RPMI8226 (cell line): Measurements from ENCODE around the gene DACT3.
A peak's percentile ranks its signal among the peaks of the same experiment; 100 is the strongest.

Experiments used
- DNase-seq: peaks from one replicate; pipeline ENCODE4 v3.0.0-alpha.2; 2015

The DACT3 gene, protein sequence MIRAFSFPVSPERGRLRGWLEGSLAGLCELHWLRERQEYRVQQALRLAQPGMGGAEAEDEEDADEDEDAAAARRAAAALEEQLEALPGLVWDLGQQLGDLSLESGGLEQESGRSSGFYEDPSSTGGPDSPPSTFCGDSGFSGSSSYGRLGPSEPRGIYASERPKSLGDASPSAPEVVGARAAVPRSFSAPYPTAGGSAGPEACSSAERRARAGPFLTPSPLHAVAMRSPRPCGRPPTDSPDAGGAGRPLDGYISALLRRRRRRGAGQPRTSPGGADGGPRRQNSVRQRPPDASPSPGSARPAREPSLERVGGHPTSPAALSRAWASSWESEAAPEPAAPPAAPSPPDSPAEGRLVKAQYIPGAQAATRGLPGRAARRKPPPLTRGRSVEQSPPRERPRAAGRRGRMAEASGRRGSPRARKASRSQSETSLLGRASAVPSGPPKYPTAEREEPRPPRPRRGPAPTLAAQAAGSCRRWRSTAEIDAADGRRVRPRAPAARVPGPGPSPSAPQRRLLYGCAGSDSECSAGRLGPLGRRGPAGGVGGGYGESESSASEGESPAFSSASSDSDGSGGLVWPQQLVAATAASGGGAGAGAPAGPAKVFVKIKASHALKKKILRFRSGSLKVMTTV

DNA sequence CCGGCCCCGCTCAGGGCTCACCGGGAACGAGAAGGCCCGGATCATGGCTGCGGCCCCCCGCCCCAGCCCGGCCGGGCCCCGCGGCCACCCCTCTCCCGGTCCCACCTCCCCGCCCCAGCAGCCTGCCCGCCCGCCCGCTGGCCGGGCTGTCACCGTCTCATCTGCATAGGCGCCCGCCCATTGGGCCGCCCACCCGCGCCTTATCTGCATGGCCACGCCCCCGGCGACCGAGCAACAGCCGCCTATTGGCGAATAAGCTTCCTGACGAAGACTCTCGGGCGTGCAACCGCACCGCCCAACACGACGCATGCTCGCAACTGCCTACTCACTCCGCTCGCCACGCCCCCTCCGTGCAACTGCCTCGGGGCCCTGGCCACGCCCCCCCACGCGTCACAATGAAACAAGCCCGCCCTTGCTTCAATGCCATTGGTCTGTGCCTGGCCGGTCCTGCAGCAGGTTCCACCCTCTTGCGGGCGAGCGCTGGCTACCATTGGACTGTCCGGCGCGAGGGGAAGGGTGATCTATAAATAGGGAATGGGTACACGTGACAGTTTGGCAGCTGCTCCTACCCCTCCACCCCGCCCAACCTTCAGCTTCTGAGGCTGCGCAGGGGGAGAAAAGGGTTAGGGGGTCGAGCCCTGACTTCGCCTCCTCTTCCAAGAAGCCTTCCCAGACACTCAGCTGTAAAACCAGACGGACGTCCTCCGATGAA lies at the start of gene DACT3:
Gene DACT3 (minus strand): TSS at position 163 of the 712 bp plus-strand sequence. CDS start 118 bp downstream, at position 45.
- DNase-seq = peak; percentile 99

GRCh38 chr19:46710687-46711086 lies 49.7 kb upstream of the DACT3 start:
- no peak for DNase-seq

DNA sequence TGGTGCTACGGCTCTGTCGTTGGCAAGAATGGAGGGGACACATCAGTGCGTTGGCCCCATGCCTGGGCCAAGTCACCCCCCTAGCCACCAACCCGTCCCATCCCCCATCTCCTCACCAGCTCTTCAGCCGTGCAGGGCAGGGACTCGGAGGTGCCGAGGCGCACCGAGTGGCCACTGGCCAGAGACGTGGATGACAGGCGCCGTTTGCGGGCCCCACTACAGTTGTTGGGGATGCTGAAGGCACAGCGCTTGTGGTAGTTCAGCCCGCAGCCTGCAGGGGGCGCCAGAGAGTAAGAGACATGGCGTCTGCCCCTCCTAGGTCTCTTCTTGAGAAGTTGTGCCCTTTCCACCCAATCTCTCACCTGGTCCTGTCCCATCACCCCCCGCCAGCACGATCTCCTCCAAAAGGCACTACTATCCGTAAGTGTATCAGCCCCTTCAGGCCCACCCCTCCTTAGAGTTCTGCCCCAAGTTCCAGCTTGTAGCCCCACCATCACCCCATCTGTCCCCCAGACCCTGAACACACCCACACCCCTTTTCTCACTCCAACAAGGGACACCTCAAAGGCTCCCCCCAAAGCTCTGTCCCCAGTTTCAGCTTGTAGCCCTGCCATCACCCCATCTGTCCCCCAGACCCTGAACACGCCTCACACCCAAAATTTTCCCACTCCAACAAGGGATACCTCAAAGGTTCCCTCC lies 43.5 kb upstream of the DACT3 start:
- DNase-seq = peak; percentile 72

GRCh38 chr19:46700704-46701103 lies 39.7 kb upstream of the DACT3 start:
- no peak for DNase-seq

- no peak for DNase-seq
Measured at GRCh38 chr19:46698395-46699321, 37.7 kb upstream of the DACT3 start.

DNA sequence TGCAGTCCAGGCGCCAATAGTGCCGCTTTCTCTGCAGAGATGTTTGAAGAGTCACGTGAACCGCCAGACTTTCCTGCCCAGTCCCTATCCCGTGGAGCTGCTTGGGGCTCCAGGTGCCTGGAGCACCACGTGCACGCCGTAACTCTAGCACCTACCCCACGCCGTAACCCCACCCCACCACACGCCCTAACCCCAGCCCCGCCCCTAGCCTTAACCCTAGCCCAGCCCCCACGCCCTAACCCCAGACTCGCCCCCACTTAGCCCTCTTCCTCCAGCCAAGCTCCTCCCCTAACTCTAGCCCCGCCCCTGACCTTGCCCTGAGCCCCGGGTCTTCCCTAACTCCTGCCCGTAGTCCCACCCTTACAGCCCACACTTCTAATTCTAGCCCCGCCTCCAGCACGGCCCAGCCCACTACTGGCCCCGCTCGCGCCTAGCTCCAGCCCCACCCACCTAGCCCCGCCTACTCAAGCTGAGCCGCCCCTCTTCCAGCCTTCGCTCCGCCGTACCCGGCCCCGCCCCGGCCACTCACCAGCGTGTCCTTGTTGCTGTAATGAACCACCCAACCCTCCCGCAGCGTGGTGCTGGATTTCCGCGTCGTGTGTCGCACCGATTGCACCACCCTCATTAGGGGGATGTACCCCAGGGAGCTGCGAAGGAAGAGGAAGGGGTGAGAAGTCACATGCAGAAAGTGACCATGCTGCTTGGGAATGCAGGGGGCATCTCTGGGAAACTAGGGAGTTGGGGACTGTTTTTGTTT lies 36.4 kb upstream of the DACT3 start:
- no peak for DNase-seq

- DNase-seq = no peak
Measured at GRCh38 chr19:46696866-46697203, 35.9 kb upstream of the DACT3 start.

- no peak for DNase-seq
Measured at GRCh38 chr19:46696052-46696451, 35.1 kb upstream of the DACT3 start.

DNA sequence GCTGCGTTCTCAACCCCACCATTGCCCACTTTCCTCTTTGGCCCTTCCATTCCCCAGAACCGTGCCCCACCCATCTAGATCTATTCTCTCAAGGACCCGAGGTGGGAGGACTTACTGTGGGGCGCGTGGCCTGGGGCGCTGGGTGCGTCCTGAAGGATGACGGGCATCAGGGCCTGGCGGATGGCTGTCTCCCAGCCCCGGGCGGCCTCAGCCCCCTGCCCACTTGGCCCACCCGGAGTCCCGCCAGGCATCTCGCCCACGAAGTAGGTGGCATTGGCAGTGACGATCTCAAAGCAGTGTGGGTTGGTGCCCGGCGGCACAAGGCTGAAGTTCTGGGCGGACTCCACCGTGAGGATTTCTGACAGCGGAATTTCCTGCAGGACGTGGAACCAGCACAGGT lies 32.8 kb upstream of the DACT3 start:
- no peak for DNase-seq

DNA sequence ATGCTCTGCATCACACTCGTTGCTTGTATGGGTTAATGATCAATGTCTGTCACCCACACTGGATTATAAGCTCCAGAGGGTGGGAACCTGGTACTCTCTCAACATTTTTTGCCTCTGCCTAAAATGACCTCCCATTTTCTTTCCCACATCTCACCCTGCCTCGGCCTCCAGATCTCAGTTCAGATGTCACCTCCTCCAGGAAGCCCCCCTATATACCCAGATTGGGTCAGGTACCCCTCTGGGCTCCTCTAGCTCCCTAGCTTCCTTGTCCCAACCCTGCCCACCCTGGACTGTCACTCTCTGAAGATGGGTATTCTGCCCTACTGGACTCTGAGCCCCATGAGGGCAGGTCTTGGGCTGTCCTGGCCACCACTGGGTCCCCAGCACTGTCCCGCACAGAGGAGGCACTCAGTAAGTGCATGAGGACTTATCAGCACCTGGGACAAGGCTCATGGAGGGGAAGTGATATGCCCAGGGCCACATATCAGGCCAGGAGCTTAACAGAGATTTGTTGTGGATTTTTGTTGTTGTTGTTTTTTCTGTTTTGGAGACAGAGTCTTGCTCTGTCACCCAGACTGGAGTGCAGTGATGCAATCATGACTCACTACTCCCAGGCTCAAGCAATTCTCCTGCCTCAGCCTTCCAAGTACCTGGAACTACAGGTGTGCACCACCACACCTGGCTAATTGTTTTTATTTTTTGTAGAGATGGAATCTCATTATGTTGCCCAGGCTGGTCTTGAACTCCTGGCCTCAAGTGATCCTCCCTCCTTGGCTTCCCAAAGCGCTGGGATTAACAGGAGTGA lies 32.1 kb upstream of the DACT3 start:
- no peak for DNase-seq

- no peak for DNase-seq
Measured at GRCh38 chr19:46691948-46692347, 31.0 kb upstream of the DACT3 start.

- no peak for DNase-seq
Measured at GRCh38 chr19:46691104-46691503, 30.1 kb upstream of the DACT3 start.

DNA sequence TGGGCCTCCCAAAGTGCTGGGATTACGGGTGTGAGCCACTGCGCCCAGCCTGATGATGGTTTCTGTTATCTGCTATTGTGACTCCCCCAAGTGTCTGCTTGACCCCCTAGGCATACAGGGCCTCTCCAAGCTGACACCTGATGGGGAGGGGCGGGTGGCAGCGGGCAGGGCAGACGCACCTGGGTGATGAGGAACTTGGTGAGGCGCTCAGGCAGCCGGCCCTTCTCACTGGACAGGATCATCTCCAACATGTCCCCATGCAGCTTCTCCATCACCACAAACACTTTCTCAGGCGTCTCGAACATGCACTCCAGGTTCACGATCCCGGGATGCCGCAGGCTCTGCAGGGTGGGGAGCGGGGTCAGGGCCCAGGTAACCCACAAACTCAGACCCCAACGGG lies 28.4 kb upstream of the DACT3 start:
- no peak for DNase-seq

- no peak for DNase-seq
Measured at GRCh38 chr19:46687438-46688145, 26.6 kb upstream of the DACT3 start.

DNA sequence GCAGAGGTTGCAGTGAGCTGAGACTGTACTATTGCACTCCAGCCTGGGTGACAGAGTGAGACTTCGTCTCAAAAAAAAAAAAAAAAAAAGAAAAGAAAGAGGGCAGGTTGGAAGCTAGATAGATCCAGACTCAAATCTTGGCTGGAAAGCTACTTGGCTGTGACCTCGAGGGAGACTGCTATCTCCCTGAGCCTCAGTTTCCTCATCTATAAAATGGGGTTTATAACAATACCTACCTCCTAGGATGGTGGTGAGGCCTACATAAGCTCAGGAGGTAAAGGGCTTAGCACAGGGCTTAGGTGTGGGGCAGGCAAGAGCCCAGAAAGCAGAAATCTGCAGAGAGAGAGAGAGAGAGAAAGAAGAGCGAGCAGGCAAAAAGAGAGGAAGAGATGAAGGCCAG lies 24.2 kb upstream of the DACT3 start:
- no peak for DNase-seq

DNA sequence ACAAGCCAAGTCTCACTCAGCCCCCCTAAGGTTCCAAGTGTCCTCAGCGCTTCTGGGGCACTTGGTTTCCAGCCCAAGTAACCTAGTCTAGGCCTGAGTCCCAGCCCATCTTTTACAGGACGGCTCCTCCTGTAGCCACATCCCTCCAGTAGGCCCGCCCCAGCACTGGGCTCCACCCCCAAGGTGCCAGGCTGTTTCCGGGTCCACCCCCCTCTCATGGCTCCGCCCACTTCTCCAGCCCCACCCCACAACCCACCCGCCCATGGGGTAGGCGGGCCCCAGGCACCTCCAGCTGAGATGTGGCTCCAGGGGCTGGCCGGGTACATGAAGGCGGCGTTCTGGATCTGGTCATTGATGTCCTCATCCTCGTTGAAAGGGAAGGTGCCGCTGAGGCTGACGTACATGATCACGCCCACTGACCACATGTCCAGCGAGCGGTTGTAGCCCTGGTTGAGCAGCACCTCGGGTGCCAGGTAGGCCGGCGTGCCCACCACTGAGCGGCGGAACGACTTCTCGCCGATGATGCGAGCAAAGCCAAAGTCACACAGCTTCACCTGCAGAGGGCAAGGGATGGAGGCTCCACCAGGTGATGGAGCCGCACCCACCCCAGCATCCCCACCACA lies 17.2 kb upstream of the DACT3 start:
- peak; percentile 21 for DNase-seq

- no peak for DNase-seq
Measured at GRCh38 chr19:46674416-46675178, 13.6 kb upstream of the DACT3 start.

- DNase-seq = no peak
Measured at GRCh38 chr19:46670813-46671212, 9.8 kb upstream of the DACT3 start.

DNA sequence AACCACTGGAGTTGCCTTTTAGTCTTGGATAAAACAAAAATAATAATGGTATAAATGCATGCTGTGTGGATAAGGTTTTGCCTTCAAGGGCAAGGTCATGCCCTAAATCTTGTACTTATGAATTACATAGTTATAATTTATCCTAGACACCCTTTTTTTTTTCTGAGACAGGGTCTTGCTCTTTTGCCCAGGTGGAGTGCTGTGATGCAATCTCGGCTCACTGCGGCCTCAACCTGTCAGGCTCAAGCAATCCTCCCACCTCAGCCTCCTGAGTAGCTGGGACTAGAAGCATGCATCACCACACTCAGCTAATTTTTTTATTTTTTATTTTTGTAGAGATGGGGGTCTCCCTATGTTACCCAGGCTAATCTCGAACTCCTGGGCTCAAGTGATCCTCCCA lies 7.7 kb upstream of the DACT3 start:
- no peak for DNase-seq
